ENCODE measurements around the gene TK2.
"Not testable (repeated sequence)": the region's sequence is repeated elsewhere in the genome, so short reads cannot be mapped to it uniquely, and the experiment has no call there.

The TK2 gene

DNA sequence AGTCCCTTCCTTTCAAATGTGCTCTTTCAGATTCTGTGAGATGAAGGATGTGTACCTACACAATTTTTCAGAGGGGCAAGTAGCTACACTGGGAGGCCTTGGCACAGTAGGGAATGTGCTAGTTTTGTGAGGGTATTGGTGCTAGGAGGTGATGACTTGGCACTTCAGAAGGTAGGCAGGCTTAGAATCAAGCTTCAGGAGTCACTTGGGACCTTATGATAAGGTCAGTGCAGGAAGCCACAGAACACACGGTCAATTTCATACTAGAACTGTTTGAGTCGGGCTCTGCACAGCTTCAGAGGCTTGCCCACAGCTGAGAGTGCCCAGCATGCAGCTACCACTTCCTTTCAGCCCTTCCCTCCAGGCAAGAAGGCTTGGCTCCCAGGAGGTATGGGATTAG, 22.4 kb upstream of the TK2 start:
- no peak for DNase-seq

DNA sequence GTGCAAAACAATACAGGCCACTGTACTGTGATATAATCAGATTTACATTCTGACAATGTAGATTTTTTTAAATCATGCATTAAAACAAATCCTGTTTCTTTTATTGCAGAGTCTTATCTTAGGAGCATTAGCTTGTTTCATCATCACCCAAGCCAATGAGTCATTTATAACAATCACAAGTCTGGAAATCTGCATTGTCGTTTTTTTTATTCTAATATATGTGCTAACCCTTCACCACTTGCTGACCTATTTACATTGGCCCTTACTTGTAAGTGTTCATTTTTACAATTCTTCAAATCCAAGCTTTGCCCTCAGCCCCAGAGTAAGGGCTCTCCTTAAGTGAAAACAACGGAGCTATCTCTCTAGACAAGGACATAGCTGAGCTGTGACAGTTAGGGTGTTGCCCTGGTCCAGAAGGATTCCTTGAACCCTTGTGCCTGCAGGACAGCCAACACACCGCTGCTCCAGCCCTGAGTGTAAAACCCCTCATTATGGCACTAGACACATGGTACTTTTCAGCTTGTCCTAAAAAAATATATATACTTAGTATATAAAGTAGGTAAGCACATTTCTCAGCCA, 20.0 kb upstream of the TK2 start:
- DNase-seq = no peak

- DNase-seq = no peak
Observed at GRCh38 chr16:66569131-66569530, 19.2 kb upstream of the TK2 start.

- DNase-seq = no peak
Observed at GRCh38 chr16:66568355-66568754, 18.4 kb upstream of the TK2 start.

DNA sequence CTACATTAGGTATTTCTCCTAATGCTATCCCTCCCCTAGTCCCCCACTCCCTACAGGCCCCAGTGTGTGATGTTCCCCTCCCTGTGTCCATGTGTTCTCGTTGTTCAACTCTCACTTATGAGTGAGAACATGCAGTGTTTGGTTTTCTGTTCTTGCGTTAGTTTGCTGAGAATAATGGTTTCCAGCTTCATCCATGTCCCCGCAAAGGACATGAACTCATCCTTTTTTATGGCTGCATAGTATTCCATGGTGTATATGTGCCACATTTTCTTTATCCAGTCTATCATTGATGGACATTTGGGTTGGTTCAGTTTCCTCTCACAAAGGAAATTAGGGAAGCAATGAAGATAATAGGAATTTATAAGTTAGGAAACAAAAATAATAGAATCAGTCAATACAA, 17.3 kb upstream of the TK2 start:
- not testable (repeated sequence) for DNase-seq

DNA sequence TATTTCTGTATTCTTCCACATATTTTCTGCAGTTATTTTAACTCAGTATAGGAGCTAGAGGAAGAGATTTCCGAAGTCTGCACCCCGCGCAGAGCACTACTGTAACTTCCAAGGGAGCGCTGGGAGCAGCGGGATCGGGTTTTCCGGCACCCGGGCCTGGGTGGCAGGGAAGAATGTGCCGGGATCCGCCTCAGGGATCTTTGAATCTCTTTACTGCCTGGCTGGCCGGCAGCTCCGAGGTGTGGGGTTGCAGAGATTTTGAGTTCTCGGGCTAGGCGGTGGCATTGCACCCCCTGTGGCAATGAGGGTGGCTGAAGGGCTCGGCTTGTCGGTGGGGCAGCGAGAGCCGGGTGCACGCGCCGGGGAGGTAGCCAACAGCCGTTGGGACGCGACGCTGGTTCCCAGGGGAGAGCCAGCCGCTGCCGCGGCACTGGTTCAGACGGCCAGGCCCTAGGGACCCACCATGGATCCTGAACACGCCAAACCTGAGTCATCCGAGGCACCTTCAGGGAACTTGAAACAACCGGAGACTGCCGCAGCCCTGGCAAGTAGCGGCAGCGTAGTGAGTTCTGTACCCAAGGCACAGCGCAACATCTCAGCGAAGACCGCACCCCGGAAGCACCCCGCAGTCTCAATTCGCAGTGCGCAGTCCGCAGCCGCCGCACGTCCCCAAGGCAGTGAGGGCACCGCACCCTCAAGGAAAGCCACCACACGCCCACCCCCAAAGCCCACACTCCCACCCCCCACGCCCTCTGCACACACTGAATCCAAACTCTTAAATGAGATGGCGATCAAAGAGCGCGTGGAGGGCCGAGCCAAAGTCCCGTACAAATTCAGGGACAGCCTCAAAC, 16.4 kb upstream of the TK2 start, which contains the start of gene CMTM1:
Gene CMTM1, plus strand, starts transcription at position 389 of the 851 bp plus-strand sequence. Its CDS starts 75 bp downstream, at position 464.
- no peak for DNase-seq

DNA sequence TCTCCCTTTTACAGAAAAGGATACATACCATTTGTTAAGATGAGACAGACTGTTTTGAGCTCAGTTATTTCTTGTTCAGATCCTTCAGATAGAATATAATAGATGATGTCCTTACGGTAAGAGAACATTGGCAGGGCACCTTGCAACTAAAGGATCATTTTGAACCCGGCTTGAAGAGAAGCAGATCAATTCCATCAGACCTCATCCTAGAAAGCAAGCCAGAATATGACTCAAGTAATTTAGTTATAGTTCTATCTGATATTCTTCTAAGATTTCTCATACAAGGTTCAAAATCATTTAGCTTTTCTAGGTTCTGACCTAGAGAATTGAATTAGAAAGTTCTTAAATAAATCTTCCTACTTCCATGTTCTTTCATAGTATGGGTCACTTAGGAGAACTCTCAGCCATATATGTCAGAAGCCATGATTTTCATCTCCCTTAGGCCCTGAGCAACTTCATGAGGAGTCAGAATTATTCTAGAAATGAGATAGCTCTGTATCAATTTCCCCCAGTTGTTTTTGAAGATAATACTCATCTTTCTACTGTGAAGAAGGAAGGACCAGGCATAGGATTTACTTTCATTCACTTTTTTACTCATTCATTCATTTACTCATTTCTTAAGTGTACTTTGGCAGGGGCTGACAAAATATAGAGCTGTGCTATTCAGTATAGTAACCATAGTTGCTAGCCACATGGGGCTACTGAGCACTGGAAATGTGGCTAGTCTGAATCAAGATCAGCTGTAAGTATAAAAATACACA, 13.8 kb upstream of the TK2 start:
- DNase-seq = no peak

- no peak for DNase-seq
Observed at GRCh38 chr16:66562986-66563385, 13.1 kb upstream of the TK2 start.

DNA sequence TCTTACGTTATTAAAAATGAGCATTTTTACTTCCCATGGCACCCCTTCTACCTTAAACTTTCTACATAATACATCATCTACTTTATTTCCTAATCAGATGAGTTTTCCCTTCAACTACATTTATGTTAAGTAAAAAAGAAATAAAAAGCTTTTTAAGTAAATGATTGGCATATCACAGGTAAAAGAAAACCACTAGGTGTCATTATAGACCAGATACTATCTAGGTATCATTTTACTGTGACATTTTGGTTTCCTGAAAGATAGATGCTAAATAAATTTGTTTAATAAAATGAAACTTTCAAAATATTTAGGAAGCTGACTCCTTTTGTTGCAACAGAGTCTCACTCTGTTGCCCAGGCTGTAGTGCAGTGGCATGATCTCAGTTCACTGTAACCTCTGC, 12.5 kb upstream of the TK2 start:
- DNase-seq = no peak

GRCh38 chr16:66561381-66562080, 11.6 kb upstream of the TK2 start:
- no peak for DNase-seq

DNA sequence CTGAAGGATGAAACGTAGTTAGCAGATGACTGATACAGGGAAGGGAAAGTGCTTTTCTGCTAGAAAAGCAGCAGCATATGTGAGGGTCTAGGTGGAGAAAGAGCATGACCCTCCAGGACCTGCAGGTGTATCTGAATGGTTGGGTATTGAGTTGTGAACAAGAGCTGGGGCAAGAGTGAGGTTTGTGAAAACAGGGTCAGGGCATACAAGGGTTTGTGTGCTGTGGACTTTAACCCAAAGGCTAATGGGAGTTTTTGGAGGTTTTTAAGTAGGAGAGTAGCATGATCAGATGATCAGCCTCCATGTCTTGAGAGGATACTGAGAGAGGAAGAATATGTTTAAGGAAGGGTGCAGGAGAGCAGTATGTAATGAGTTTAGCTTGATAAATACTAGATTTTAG, 10.2 kb upstream of the TK2 start:
- no peak for DNase-seq

- no peak for DNase-seq
Observed at GRCh38 chr16:66554495-66554894, 4.6 kb upstream of the TK2 start.

GRCh38 chr16:66554021-66554420, 4.1 kb upstream of the TK2 start:
- no peak for DNase-seq

- no peak for DNase-seq
Observed at GRCh38 chr16:66553223-66553622, 3.3 kb upstream of the TK2 start.

GRCh38 chr16:66552286-66553177, 2.6 kb upstream of the TK2 start, which contains the start of gene CKLF:
CKLF (plus strand) TSS chr16:66552576; CDS start chr16:66552716, 140 bp downstream.
- peak; percentile 93 for DNase-seq

DNA sequence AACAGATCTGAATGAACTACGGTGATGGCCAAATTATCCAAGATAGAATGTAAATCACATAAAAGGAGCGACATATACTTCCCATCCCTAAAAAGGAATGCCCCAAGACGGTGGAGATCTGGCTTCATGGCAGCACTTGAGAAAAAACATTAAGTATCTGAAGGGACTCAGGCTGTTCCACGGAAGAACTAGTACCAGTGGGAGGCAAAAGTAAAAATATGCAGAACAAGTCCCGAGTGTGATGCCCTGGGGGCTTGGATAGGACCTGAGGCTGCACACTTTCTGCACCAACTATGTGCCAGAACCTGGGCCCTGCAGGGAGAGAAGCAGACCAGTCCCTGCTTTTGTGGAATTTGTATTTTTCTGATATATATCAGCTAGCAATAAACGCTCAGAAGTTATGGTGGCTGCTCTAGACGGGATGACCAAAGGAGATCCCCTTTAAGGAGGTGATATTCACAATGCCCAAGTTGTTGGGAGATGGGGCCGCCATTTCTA, 1.9 kb upstream of the TK2 start:
- no peak for DNase-seq

DNA sequence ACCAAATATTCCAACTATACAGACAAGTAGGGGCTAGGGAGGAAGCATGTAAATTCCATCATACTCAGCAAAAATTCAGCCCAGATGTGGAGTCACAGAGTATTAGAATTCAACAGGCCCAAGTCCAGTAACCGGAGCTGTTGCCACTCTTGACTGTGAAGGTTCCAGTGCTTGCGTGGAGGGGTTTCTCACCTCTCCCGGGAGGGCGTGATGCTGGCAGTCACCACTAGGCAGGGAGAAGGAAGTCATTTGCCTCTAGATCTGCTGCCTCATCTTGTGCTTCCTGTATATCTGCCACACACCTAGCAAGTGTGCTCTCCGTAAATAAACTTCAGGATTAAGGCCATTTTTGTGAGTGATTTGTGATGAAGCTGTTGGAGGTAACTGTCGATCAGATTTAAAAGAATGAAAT, 1.4 kb upstream of the TK2 start:
- DNase-seq = no peak

GRCh38 chr16:66548868-66549267, 1.1 kb downstream of the TK2 start:
- DNase-seq = no peak

DNA sequence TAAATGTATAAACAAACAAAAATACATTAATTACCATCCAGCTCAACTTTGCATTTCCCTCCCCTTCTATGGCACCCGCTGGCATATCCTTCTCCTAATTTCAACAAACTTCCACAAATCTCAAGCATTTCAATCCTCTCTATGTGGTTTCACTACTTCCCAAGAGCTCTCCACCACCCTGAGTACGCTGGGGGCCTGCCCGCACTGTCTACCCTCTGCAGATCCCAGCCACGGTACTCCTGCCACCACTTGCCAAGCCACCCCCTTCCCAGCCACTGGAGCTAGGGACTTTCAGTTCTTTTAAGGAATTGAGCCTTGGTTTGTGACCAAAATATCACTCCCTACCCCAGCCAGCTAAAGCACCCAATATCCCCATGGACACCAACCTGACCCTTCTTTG, 1.9 kb downstream of the TK2 start:
- DNase-seq = no peak

- no peak for DNase-seq
Observed at GRCh38 chr16:66547101-66547989, 2.6 kb downstream of the TK2 start.
